HG03521 (cell line): ENCODE data around the gene RNF44.
A peak's percentile ranks its signal among the peaks of the same experiment; 100 is the strongest.
"Not testable (repeated sequence)": the region's sequence is repeated elsewhere in the genome, so short reads cannot be mapped to it uniquely, and the experiment has no call there.

Experiments
- ATAC-seq: cut with Tn5 transposase; IDR thresholded peaks from one replicate; pipeline ENCODE4 v1.9.1; 2021; ENCODE audit warnings: mild to moderate bottlenecking, moderate library complexity; ENCODE audit not compliant: unreplicated experiment

The RNF44 gene

GRCh38 chr5:176552332-176552869, 15.2 kb upstream of the RNF44 start:
- ATAC-seq: no peak

- ATAC-seq: not testable (repeated sequence)
Measured at GRCh38 chr5:176550937-176551336, 13.7 kb upstream of the RNF44 start.

GRCh38 chr5:176550275-176550831, 13.2 kb upstream of the RNF44 start:
- no peak for ATAC-seq

GRCh38 chr5:176549871-176550270, 12.7 kb upstream of the RNF44 start:
- no peak for ATAC-seq

GRCh38 chr5:176548967-176549444, 11.8 kb upstream of the RNF44 start, which contains the start of gene CDHR2:
Gene CDHR2, plus strand, starts transcription at chr5:176549342. Its CDS starts 16,011 bp downstream, at chr5:176565353.
- ATAC-seq: no peak

GRCh38 chr5:176547802-176548201, 10.6 kb upstream of the RNF44 start:
- no peak for ATAC-seq

- ATAC-seq: no peak
Measured at GRCh38 chr5:176545737-176546509, 8.7 kb upstream of the RNF44 start.

- ATAC-seq: no peak
Measured at GRCh38 chr5:176545388-176545736, 8.2 kb upstream of the RNF44 start.

- ATAC-seq: peak; percentile 52
Measured at GRCh38 chr5:176543428-176544182, 6.4 kb upstream of the RNF44 start.

GRCh38 chr5:176542596-176543427, 5.6 kb upstream of the RNF44 start:
- ATAC-seq: peak; percentile 44

GRCh38 chr5:176542135-176542595, 5.0 kb upstream of the RNF44 start:
- no peak for ATAC-seq

- no peak for ATAC-seq
Measured at GRCh38 chr5:176541338-176542134, 4.3 kb upstream of the RNF44 start.

GRCh38 chr5:176540956-176541337, 3.7 kb upstream of the RNF44 start:
- ATAC-seq: no peak

GRCh38 chr5:176540476-176540899, 3.3 kb upstream of the RNF44 start:
- no peak for ATAC-seq

GRCh38 chr5:176538989-176539384, 1.8 kb upstream of the RNF44 start:
- ATAC-seq: no peak

GRCh38 chr5:176538230-176538988, 1.2 kb upstream of the RNF44 start:
- no peak for ATAC-seq

- ATAC-seq: peak; percentile 73
Measured at GRCh38 chr5:176537554-176538229, 490 bp upstream of the RNF44 start.

GRCh38 chr5:176536132-176536901, 885 bp downstream of the RNF44 start:
- peak; percentile 15 for ATAC-seq
